ENCODE data around the gene ANKS1B.

The ANKS1B gene

GRCh38 chr12:99959549-99960170, 25.1 kb downstream of the ANKS1B start:
- DNase-seq, result no peak

- no peak for DNase-seq
Measured at GRCh38 chr12:99957866-99958466, 26.8 kb downstream of the ANKS1B start.

GRCh38 chr12:99954724-99955123, 30.0 kb downstream of the ANKS1B start:
- DNase-seq, result no peak

- no peak for DNase-seq
Measured at GRCh38 chr12:99948370-99948769, 36.4 kb downstream of the ANKS1B start.

GRCh38 chr12:99946131-99946530, 38.6 kb downstream of the ANKS1B start:
- no peak for DNase-seq

GRCh38 chr12:99935608-99936007, 49.1 kb downstream of the ANKS1B start:
- no peak for DNase-seq

- no peak for DNase-seq
Measured at GRCh38 chr12:99926511-99927169, 58.1 kb downstream of the ANKS1B start.

GRCh38 chr12:99920353-99920960, 64.3 kb downstream of the ANKS1B start:
- DNase-seq, result no peak

- DNase-seq, result no peak
Measured at GRCh38 chr12:99917711-99918402, 66.9 kb downstream of the ANKS1B start.

- DNase-seq, result no peak
Measured at GRCh38 chr12:99916555-99916954, 68.2 kb downstream of the ANKS1B start.

GRCh38 chr12:99915251-99916082, 69.3 kb downstream of the ANKS1B start:
- no peak for DNase-seq

GRCh38 chr12:99914206-99914605, 70.5 kb downstream of the ANKS1B start:
- DNase-seq, result no peak

GRCh38 chr12:99911967-99912366, 72.8 kb downstream of the ANKS1B start:
- DNase-seq, result no peak

- DNase-seq, result no peak
Measured at GRCh38 chr12:99911081-99911480, 73.7 kb downstream of the ANKS1B start.

GRCh38 chr12:99910342-99910741, 74.4 kb downstream of the ANKS1B start:
- no peak for DNase-seq

- no peak for DNase-seq
Measured at GRCh38 chr12:99906786-99907579, 77.8 kb downstream of the ANKS1B start.

GRCh38 chr12:99901181-99901580, 83.6 kb downstream of the ANKS1B start:
- DNase-seq, result no peak

- no peak for DNase-seq
Measured at GRCh38 chr12:99898645-99899044, 86.1 kb downstream of the ANKS1B start.

- no peak for DNase-seq
Measured at GRCh38 chr12:99879439-99879838, 105.3 kb downstream of the ANKS1B start.

- no peak for DNase-seq
Measured at GRCh38 chr12:99875081-99875480, 109.7 kb downstream of the ANKS1B start.

GRCh38 chr12:99870085-99870484, 114.7 kb downstream of the ANKS1B start:
- no peak for DNase-seq

GRCh38 chr12:99861731-99862130, 123.0 kb downstream of the ANKS1B start:
- no peak for DNase-seq
